ENCODE measurements around the gene ACO2.

GRCh38 chr22:41521126-41521525 is 52.2 kb downstream of the ACO2 start:
- TF ChIP-seq POLR2A (IDR thresholded peaks at IDR 0.05; ENCODE audit: low read depth, low read length): no peak
- no peak for TF ChIP-seq TAF1 (IDR thresholded peaks at IDR 0.05; ENCODE audit: borderline replicate concordance, low read depth, low read length)
- TF ChIP-seq POLR2AphosphoS5 (IDR thresholded peaks at IDR 0.05; ENCODE audit: low read depth, low read length): no peak

All from GM12892 (cell line).